Measurements from ENCODE around the gene EPAS1.

DNA sequence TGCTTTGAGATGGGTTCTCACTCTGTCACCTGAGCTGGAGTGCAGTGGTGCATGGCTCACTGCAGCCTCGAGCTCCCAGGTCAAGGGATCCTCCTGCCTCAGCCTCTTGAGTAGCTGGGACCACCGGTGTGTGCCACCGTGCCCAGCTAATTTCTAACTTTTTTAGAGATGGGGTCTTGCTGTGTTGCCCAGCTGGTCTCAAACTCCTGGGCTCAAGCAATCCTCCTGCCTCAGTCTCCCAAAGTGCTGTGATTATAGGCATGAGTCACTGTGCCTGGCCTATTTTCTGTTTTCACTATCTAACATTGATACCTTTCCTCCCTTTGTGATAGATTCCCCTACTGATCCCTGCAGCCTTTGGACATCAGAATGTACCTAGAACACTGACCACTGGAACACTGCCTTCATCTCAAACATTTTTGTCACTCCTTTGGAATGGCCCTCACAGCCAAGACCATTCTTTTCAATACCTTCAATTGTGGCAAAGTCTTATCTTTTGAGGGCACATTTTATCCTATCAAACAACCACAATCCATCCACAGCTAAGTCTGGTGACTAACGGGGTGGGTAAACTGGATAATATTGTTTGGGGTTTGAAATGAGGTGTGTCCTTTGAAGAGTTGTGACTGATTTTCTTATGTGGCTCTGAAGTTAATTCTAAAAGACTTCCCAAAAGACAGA, 43.7 kb downstream of the EPAS1 start:
- TF ChIP-seq POLR2A (IDR thresholded peaks at IDR 0.05) = no peak
- TF ChIP-seq, protein P1, sequence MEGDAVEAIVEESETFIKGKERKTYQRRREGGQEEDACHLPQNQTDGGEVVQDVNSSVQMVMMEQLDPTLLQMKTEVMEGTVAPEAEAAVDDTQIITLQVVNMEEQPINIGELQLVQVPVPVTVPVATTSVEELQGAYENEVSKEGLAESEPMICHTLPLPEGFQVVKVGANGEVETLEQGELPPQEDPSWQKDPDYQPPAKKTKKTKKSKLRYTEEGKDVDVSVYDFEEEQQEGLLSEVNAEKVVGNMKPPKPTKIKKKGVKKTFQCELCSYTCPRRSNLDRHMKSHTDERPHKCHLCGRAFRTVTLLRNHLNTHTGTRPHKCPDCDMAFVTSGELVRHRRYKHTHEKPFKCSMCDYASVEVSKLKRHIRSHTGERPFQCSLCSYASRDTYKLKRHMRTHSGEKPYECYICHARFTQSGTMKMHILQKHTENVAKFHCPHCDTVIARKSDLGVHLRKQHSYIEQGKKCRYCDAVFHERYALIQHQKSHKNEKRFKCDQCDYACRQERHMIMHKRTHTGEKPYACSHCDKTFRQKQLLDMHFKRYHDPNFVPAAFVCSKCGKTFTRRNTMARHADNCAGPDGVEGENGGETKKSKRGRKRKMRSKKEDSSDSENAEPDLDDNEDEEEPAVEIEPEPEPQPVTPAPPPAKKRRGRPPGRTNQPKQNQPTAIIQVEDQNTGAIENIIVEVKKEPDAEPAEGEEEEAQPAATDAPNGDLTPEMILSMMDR (IDR thresholded peaks at IDR 0.05) = no peak

All from adrenal gland (tissue), 5 donors.